GM12878 (cell line): ENCODE data around the gene ZNF407. TPM values are rescaled to one million over a fixed set of nuclear protein-coding genes. Genes with fewer than 3 reads are reported as not detected.

Experiments
- ATAC-seq: fragments of 200-7000 bp; cut with Tn5 transposase; 3 replicates; pipeline ENCODE4 v1.9.1; 2020; ENCODE audit warnings: mild to moderate bottlenecking, moderate library complexity
- BruUV-seq: library from RNA; stranded (reverse); fragments of 400-500 nt; replicated peaks from 2 replicates; lab custom pipeline; 2021; lab: Mats Ljungman, UMichigan
- CTCF ChIA-PET: fragments of 300-600 bp; sonication (Branson Sonifier 250); formaldehyde crosslinking; extraction: SDS; loops from one replicate; lab custom pipeline; 2021; ENCODE audit warnings: inconsistent platforms; lab: Yijun Ruan, JAX
- POLR2A ChIA-PET: fragments of 350-600 bp; formaldehyde crosslinking; extraction: SDS; loops from one replicate; lab custom pipeline; 2021; ENCODE audit warnings: inconsistent platforms; lab: Charles Lee
- RAD21 ChIA-PET: fragments of 300-600 bp; sonication (Branson Sonifier 250); formaldehyde crosslinking; loops from one replicate; lab custom pipeline; 2023; ENCODE audit warnings: antibody characterized with exemption; ENCODE audit not compliant: unreplicated experiment; lab: Charles Lee
- SMC1A ChIA-PET: fragments of 300-600 bp; sonication (Branson Sonifier 250); formaldehyde crosslinking; loops from one replicate; lab custom pipeline; 2023; ENCODE audit not compliant: unreplicated experiment, uncharacterized antibody; lab: Charles Lee
- DNase-seq: peaks from one replicate; pipeline ENCODE4 v3.0.0-alpha.2; 2011; ENCODE audit warnings: low read depth, low spot score
- FAIRE-seq: peaks from 3 replicates; lab custom pipeline; 2011; peaks lifted over from hg19 to GRCh38; lab: Jason Lieb, UNC
- H2AFZ ChIP-seq: 2 replicates; pipeline ENCODE4 v1.6.0; 2011; ENCODE audit warnings: low read depth, low read length, control low read depth; ENCODE audit not compliant: control insufficient read depth
- H3K27ac ChIP-seq: 2 replicates; pipeline ENCODE4 v1.5.1; 2011; ENCODE audit warnings: control low read depth; ENCODE audit not compliant: control insufficient read depth, insufficient read depth
- H3K27me3 ChIP-seq, 2 experiments: replicated peaks in 1 of 2; 2 replicates each; pipeline versions ENCODE4 v1.6.0 to v1.6.1; 2011; ENCODE audit warnings: low read length in 1 of 2; ENCODE audit not compliant: control insufficient read depth in 2 of 2, insufficient read depth in 2 of 2
- H3K36me3 ChIP-seq, 2 experiments: 2 replicates each; pipeline ENCODE4 v1.5.1; 2011; ENCODE audit warnings: low read length in 1 of 2; ENCODE audit not compliant: control insufficient read depth in 2 of 2, insufficient read depth in 2 of 2
- H3K4me1 ChIP-seq: 2 replicates; pipeline ENCODE4 v1.6.1; 2011; ENCODE audit warnings: mild to moderate bottlenecking, low read length, moderate library complexity, mixed read lengths; ENCODE audit not compliant: control insufficient read depth, insufficient read depth
- H3K4me2 ChIP-seq: 2 replicates; pipeline ENCODE4 v1.6.0; 2011; ENCODE audit warnings: control low read depth; ENCODE audit not compliant: control insufficient read depth, insufficient read depth
- H3K4me3 ChIP-seq: fragments of 200-600 bp; sonication (generic); 2 replicates; pipeline ENCODE4 v1.5.1; 2016
- H3K79me2 ChIP-seq: 2 replicates; pipeline ENCODE4 v1.6.0; 2011; ENCODE audit warnings: low read length; ENCODE audit not compliant: control insufficient read depth, insufficient read depth
- H3K9ac ChIP-seq: 2 replicates; pipeline ENCODE4 v1.8.0; 2011; ENCODE audit warnings: low read length, control low read depth, mixed read lengths; ENCODE audit not compliant: control insufficient read depth, insufficient read depth
- H3K9me3 ChIP-seq: replicated peaks from 3 replicates; pipeline ENCODE4 v1.5.1; 2011; ENCODE audit warnings: mild to moderate bottlenecking, low read length; ENCODE audit not compliant: control insufficient read depth, insufficient read depth
- H4K20me1 ChIP-seq: 2 replicates; pipeline ENCODE4 v1.6.0; 2011; ENCODE audit not compliant: control insufficient read depth, insufficient read depth
- BRCA1 ChIP-seq: IDR thresholded peaks from 2 replicates; pipeline ENCODE4 v1.6.1; 2011; ENCODE audit warnings: low read depth, low read length, improper control_type of control experiment
- CREM ChIP-seq: IDR thresholded peaks from 2 replicates; pipeline ENCODE4 v1.6.1; 2014; ENCODE audit warnings: antibody characterized with exemption, low read depth
- E2F8 ChIP-seq: fragments of 450-650 bp; IDR thresholded peaks from 2 replicates; pipeline ENCODE4 v1.6.1; 2018; ENCODE audit warnings: mild to moderate bottlenecking, low read depth, moderate library complexity; ENCODE audit not compliant: partially characterized antibody
- HSF1 ChIP-seq: fragments of 150-350 bp; IDR thresholded peaks from 2 replicates; pipeline ENCODE4 v1.6.1; 2014; ENCODE audit warnings: mild to moderate bottlenecking, low read depth, low read length
- IKZF2 ChIP-seq, 2 experiments: fragments of 450-650 bp; IDR thresholded peaks; 2 replicates each; pipeline ENCODE4 v1.6.1; 2017; ENCODE audit warnings: mild to moderate bottlenecking in 2 of 2, moderate library complexity in 2 of 2
- LARP7 ChIP-seq: fragments of 450-650 bp; IDR thresholded peaks from 2 replicates; pipeline ENCODE4 v1.6.1; 2017; ENCODE audit warnings: mild to moderate bottlenecking
- MYC ChIP-seq: IDR thresholded peaks from 2 replicates; pipeline ENCODE4 v1.6.1; 2011; ENCODE audit warnings: mild to moderate bottlenecking, low read length, moderate library complexity, inconsistent platforms; ENCODE audit not compliant: insufficient read depth, insufficient replicate concordance, insufficient read length, severe bottlenecking
- NFXL1 ChIP-seq: fragments of 450-650 bp; IDR thresholded peaks from 2 replicates; pipeline ENCODE4 v1.6.1; 2017; ENCODE audit warnings: antibody characterized with exemption, mild to moderate bottlenecking, borderline replicate concordance
- NKRF ChIP-seq: fragments of 450-650 bp; conservative IDR thresholded peaks from 2 replicates; pipeline ENCODE4 v1.6.1; 2017; ENCODE audit warnings: mild to moderate bottlenecking, moderate library complexity
- NR2F1 ChIP-seq: fragments of 450-650 bp; conservative IDR thresholded peaks from 2 replicates; pipeline ENCODE4 v1.6.1; 2017; ENCODE audit warnings: mild to moderate bottlenecking
- RCOR1 ChIP-seq: conservative IDR thresholded peaks from 2 replicates; pipeline ENCODE4 v1.6.1; 2012; ENCODE audit warnings: low read depth, low read length, improper control_type of control experiment
- RUNX3 ChIP-seq: IDR thresholded peaks from 2 replicates; pipeline ENCODE4 v1.6.1; 2012; ENCODE audit warnings: low read length, inconsistent platforms
- SREBF1 ChIP-seq: IDR thresholded peaks from 2 replicates; pipeline ENCODE4 v1.6.1; 2012; ENCODE audit warnings: mild to moderate bottlenecking, low read length
- SRF ChIP-seq, 2 experiments: IDR thresholded peaks; 2 replicates each; pipeline ENCODE4 v1.6.1; 2011; ENCODE audit warnings: low read depth in 2 of 2, low read length in 2 of 2, mild to moderate bottlenecking in 1 of 2, moderate library complexity in 1 of 2
- SUPT20H ChIP-seq: IDR thresholded peaks from 2 replicates; pipeline ENCODE4 v1.6.1; 2011; ENCODE audit warnings: low read depth, mild to moderate bottlenecking, low read length, moderate library complexity, borderline replicate concordance; ENCODE audit not compliant: control insufficient read depth
- USF1 ChIP-seq: IDR thresholded peaks from 2 replicates; pipeline ENCODE4 v1.6.1; 2011; ENCODE audit warnings: borderline replicate concordance, low read depth, mild to moderate bottlenecking, moderate library complexity, mixed read lengths, low read length; ENCODE audit not compliant: insufficient read depth; ENCODE audit errors: extremely low read length
- USF2 ChIP-seq: IDR thresholded peaks from 2 replicates; pipeline ENCODE4 v1.6.1; 2011; ENCODE audit warnings: low read depth, low read length, improper control_type of control experiment, borderline replicate concordance
- WGBS: methylation state at CpG from one replicate; pipeline ENCODE4 v1.1.6; 2016; ENCODE audit warnings: low lambda C conversion rate; ENCODE audit not compliant: insufficient replicate concordance, insufficient coverage; ENCODE audit errors: missing lambda C conversion rate; 5-methylcytosine and 5-hydroxymethylcytosine counted together
- in situ Hi-C: fragments of 300-500 bp; cut with MboI; formaldehyde crosslinking; loops from 9 replicates; pipeline ENCODE4 v1.14.3; 2018; ENCODE audit warnings: mixed read lengths
- intact Hi-C: fragments of 100-400 bp; cut with micrococcal nuclease; formaldehyde crosslinking; loops from one replicate; pipeline ENCODE4 v1.14.2; 2022; ENCODE audit not compliant: unreplicated experiment
- polyA plus RNA-seq, 11 experiments: library from polyadenylated mRNA; depleted of rRNA in 4 of 11; unstranded in 6 of 11; stranded (reverse) in 5 of 11; fragments of >200 nt; fragmentation: Nextera tagmentation in 4 of 11; fragmentation: Illumina TruSeq in 1 of 11; extraction: Ambion mirVana in 4 of 11; extraction: Trizol in 1 of 11; gene quantifications; 1 replicate in 1 of 11; 2 replicates in 10 of 11; pipeline versions ENCODE4 v1.2.1 to v1.2.3, GENCODE V29; 2011 to 2016; ENCODE audit warnings: inconsistent platforms in 2 of 11, missing spikeins in 2 of 11, low read depth in 1 of 11
- total RNA-seq, 4 experiments: library from RNA; depleted of rRNA in 3 of 4; stranded (reverse); fragments of >200 nt in 3 of 4; fragmentation: Illumina TruSeq in 1 of 4; extraction: Trizol in 1 of 4; gene quantifications; 2 replicates each; pipeline versions ENCODE4 v1.2.1 to v1.2.3, GENCODE V29; 2013 to 2021

ZNF407 gene
- total and polyA plus RNA-seq, 10 of the 15 experiments (the other 5 are each of a cell fraction or from before 2014, with no cell fraction given), result 0.69 to 11.6 (median 5.3) TPM

GRCh38 chr18:74828200-74828599 is 230.5 kb downstream of the ZNF407 start:
- in situ Hi-C loops (no loop called here), intact Hi-C loops (no loop called here)
- H3K27ac ChIP-seq, result no peak overlapping the region
- H2AFZ ChIP-seq, result no peak overlapping the region
- H3K4me1 ChIP-seq, result no peaks in the 10 kb centered on the region; the same call in 1 of the 2 replicates
- CTCF ChIA-PET, result interaction anchor here (2.0 kb wide), 1 partner anchor 9 kb away, joined by 10 read pairs; no protein-coding TSS in a partner anchor
- H3K9ac ChIP-seq, result no peak overlapping the region
- FAIRE-seq, result no peak
- no peak overlapping the region for H3K4me2 ChIP-seq
- H3K27me3 ChIP-seq, result no peaks in the 10 kb centered on the region
- DNase-seq, result no peak
- RAD21 ChIA-PET, result no interaction called here
- H3K9me3 ChIP-seq, result no peaks in the 10 kb centered on the region
- SMC1A ChIA-PET, result no interaction called here
- no peaks in the 10 kb centered on the region for H3K79me2 ChIP-seq
- no peak overlapping the region for H3K4me3 ChIP-seq
- POLR2A ChIA-PET, result no interaction called here
- BruUV-seq, result no TSS peak
- WGBS, result 98% methylated on average over 3 of the region's 3 CpGs
- no peak for ATAC-seq
- no peaks in the 10 kb centered on the region for H3K36me3 ChIP-seq
- no peaks in the 10 kb centered on the region for H4K20me1 ChIP-seq
- TF ChIP-seq USF2 (no peak), IKZF2 (IDR thresholded peaks at IDR 0.05) (no peak), HSF1 (no peak), USF1 (no peak), E2F8 (no peak), MYC (no peak), RUNX3 (no peak), BRCA1 (no peak), NFXL1 (no peak), CREM (no peak), NR2F1 (no peak), SUPT20H (no peak), SREBF1 (no peak), LARP7 (no peak), SRF (IDR thresholded peaks at IDR 0.05; ENCODE audit: low read depth in 2 of 2, low read length in 2 of 2) (no peak), RCOR1 (no peak), NKRF (no peak)
